CD4-positive, alpha-beta T cell (primary cell): ENCODE results near the gene CNTROB. TPM values are rescaled to one million over a fixed set of nuclear protein-coding genes. Genes with fewer than 3 reads are reported as not detected.

ENCODE experiments used
- ATAC-seq: fragments of 200-7000 bp; cut with Tn5 transposase; one replicate; pipeline ENCODE4 v1.10.0; 2022; ENCODE audit warnings: mild to moderate bottlenecking; ENCODE audit not compliant: poor library complexity
- CTCF ChIA-PET: fragments of 350-600 bp; sonication (Branson Sonifier 250); formaldehyde crosslinking; loops from one replicate; lab custom pipeline; 2021; ENCODE audit warnings: antibody characterized with exemption, inconsistent platforms; lab: Charles Lee
- POLR2A ChIA-PET: fragments of 350-600 bp; sonication (Branson Sonifier 250); formaldehyde crosslinking; loops from one replicate; lab custom pipeline; 2021; ENCODE audit warnings: antibody characterized with exemption, inconsistent platforms; lab: Charles Lee
- DNase-seq, 14 experiments: peaks; one replicate each; pipeline ENCODE4 v3.0.0-alpha.2; 2013 to 2020; ENCODE audit warnings: mixed read lengths in 2 of 14
- H3K27ac ChIP-seq, 2 donors: one replicate each; pipeline versions ENCODE4 v1.5.1 to v1.7.0; 2013; ENCODE audit warnings: low read length in 2 of 2, low read depth in 1 of 2, mild to moderate bottlenecking in 1 of 2
- H3K27me3 ChIP-seq, 2 experiments: 1 replicate in 1 of 2; 2 replicates in 1 of 2; pipeline versions ENCODE4 v1.6.1 to v1.7.0; 2013; ENCODE audit warnings: low read length in 2 of 2, control low read depth in 1 of 2, mild to moderate bottlenecking in 1 of 2, moderate library complexity in 1 of 2; ENCODE audit not compliant: insufficient read depth in 2 of 2, control insufficient read depth in 1 of 2
- H3K36me3 ChIP-seq: one replicate; pipeline ENCODE4 v1.6.1; 2013; ENCODE audit warnings: low read length, control low read depth; ENCODE audit not compliant: insufficient read depth
- H3K4me1 ChIP-seq: one replicate; pipeline ENCODE4 v1.6.1; 2013; ENCODE audit warnings: low read length, control low read depth; ENCODE audit not compliant: insufficient read depth
- H3K4me3 ChIP-seq: one replicate; pipeline ENCODE4 v1.5.1; 2013; ENCODE audit warnings: mild to moderate bottlenecking, low read length, moderate library complexity
- H3K9me3 ChIP-seq, 2 experiments: 1 replicate in 1 of 2; 2 replicates in 1 of 2; pipeline versions ENCODE4 v1.6.1 to v1.7.0; 2013; ENCODE audit warnings: low read length in 2 of 2, mild to moderate bottlenecking in 2 of 2, control low read depth in 1 of 2, moderate library complexity in 1 of 2; ENCODE audit not compliant: control insufficient read depth in 1 of 2, insufficient read depth in 1 of 2
- H3K27ac Mint-ChIP-seq: one replicate; pipeline ENCODE4 v1.8.0; 2020; ENCODE audit warnings: mixed read lengths
- H3K27me3 Mint-ChIP-seq: one replicate; pipeline ENCODE4 v1.8.0; 2021; ENCODE audit warnings: mixed read lengths
- H3K36me3 Mint-ChIP-seq: one replicate; pipeline ENCODE4 v1.8.0; 2021; ENCODE audit warnings: low read depth, mixed read lengths
- H3K4me1 Mint-ChIP-seq: one replicate; pipeline ENCODE4 v1.8.0; 2021; ENCODE audit warnings: low read depth, mixed read lengths
- H3K4me3 Mint-ChIP-seq: one replicate; pipeline ENCODE4 v1.8.0; 2020; ENCODE audit warnings: mild to moderate bottlenecking, mixed read lengths
- H3K9me3 Mint-ChIP-seq: one replicate; pipeline ENCODE4 v1.8.0; 2020; ENCODE audit warnings: mixed read lengths
- CTCF ChIP-seq: fragments of 200-600 bp; IDR thresholded peaks from one replicate; pipeline ENCODE4 v1.8.0; 2022; ENCODE audit warnings: antibody characterized with exemption, mild to moderate bottlenecking
- intact Hi-C, 2 experiments: fragments of 100-400 bp; cut with DNase I in 1 of 2; cut with micrococcal nuclease in 1 of 2; formaldehyde crosslinking; loops; one replicate each; pipeline versions ENCODE4 v1.15.1 to v1.9.0; 2023 to 2025; cut with DNase I, micrococcal nuclease
- total RNA-seq, 174 experiments: library from RNA in 2 of 174; stranded (reverse) in 2 of 174; gene quantifications; one replicate each; pipeline ENCODE4 v1.2.3 and lab custom pipeline; 2021 to 2026

CNTROB gene
- total RNA-seq, 2 experiments from 2014 or later: 20.6 to 21.9 TPM

- no peak for TF ChIP-seq CTCF
- Mint-ChIP-seq H3K36me3 (no peaks in the 10 kb centered on the region), H3K27ac (no peak overlapping the region), H3K27me3 (peaks cover 14% of the 10 kb centered on the region), H3K4me3 (no peak overlapping the region), H3K4me1 (peaks cover 10% of the 10 kb centered on the region), H3K9me3 (no peaks in the 10 kb centered on the region)
- Histone ChIP-seq H3K9me3 (no peaks in the 10 kb centered on the region), H3K27me3 (no peaks in the 10 kb centered on the region), H3K4me1 (peaks cover 6% of the 10 kb centered on the region), H3K36me3 (no peaks in the 10 kb centered on the region), H3K27ac (no peak overlapping the region), H3K4me3 (no peak overlapping the region)
- intact Hi-C loops: loop anchor here in 1 of 2 experiments (10.0 kb wide), 1 partner anchor 70 kb away; no protein-coding TSS in a partner anchor
- ATAC-seq (no peak), DNase-seq (no peak)
- POLR2A ChIA-PET: interaction anchor here (1.5 kb wide), 1 partner anchor 72 kb away, joined by 4 read pairs; no protein-coding TSS in a partner anchor
- CTCF ChIA-PET: no interaction called here
Measured at GRCh38 chr17:7984904-7985303, 52.9 kb downstream of the CNTROB start.

GRCh38 chr17:7987112-7987893, 55.3 kb downstream of the CNTROB start:
- H3K4me1 ChIP-seq: peaks cover 18% of the 10 kb centered on the region
- TF ChIP-seq CTCF: no peak
- H3K4me3 Mint-ChIP-seq: no peak overlapping the region
- H3K4me1 Mint-ChIP-seq: peaks cover 22% of the 10 kb centered on the region
- no peak overlapping the region for H3K27ac ChIP-seq
- H3K36me3 Mint-ChIP-seq: no peaks in the 10 kb centered on the region
- intact Hi-C loops: loop anchor here in 1 of 2 experiments (10.0 kb wide), 1 partner anchor 67 kb away; no protein-coding TSS in a partner anchor
- no peaks in the 10 kb centered on the region for H3K9me3 ChIP-seq
- peaks cover 14% of the 10 kb centered on the region for H3K27me3 Mint-ChIP-seq
- DNase-seq: no peak
- no peaks in the 10 kb centered on the region for H3K27me3 ChIP-seq
- no peak for ATAC-seq
- H3K27ac Mint-ChIP-seq: no peak overlapping the region
- H3K9me3 Mint-ChIP-seq: no peaks in the 10 kb centered on the region
- no peaks in the 10 kb centered on the region for H3K36me3 ChIP-seq
- ChIA-PET CTCF (interaction anchor here (0.8 to 1.5 kb wide), 2 partner anchors 70 to 74 kb away, joined by 3 read pairs; no protein-coding TSS in a partner anchor), POLR2A (interaction anchor here (1.0 to 1.7 kb wide), 3 partner anchors 74 to 130 kb away, joined by 3 to 12 read pairs (median 4); partner anchors contain the start of genes CYB5D1 and NAA38)
- H3K4me3 ChIP-seq: no peak overlapping the region

GRCh38 chr17:7988750-7989178, 56.8 kb downstream of the CNTROB start:
- Histone ChIP-seq H3K27ac (no peak overlapping the region), H3K4me3 (no peak overlapping the region), H3K4me1 (peaks cover 18% of the 10 kb centered on the region), H3K36me3 (no peaks in the 10 kb centered on the region), H3K9me3 (no peaks in the 10 kb centered on the region), H3K27me3 (no peaks in the 10 kb centered on the region)
- H3K4me3 Mint-ChIP-seq: peak overlapping the region; percentile 31
- ChIA-PET CTCF (interaction anchor here (0.6 to 3.9 kb wide), 20 partner anchors 10 to 245 kb away, joined by 3 to 50 read pairs (median 4); partner anchors contain the start of genes CNTROB, GUCY2D, RNF227 and TRAPPC1), POLR2A (interaction anchor here (0.6 to 3.5 kb wide), 14 partner anchors 9 to 388 kb away, joined by 3 to 37 read pairs (median 4); partner anchors contain the start of genes CNTROB, CYB5D1, GUCY2D and KRABD2)
- peaks cover 26% of the 10 kb centered on the region for H3K4me1 Mint-ChIP-seq
- intact Hi-C loops: loop anchor here (1.0 to 10.0 kb wide), 4 partner anchors 66 to 245 kb away; no protein-coding TSS in a partner anchor
- peak in 8 of 14 experiments; percentile 28 to 91 (median 54) for DNase-seq
- peak; percentile 37 for ATAC-seq
- no peaks in the 10 kb centered on the region for H3K36me3 Mint-ChIP-seq
- H3K27ac Mint-ChIP-seq: peak overlapping the region; percentile 83
- peak; percentile 72 for TF ChIP-seq CTCF
- no peaks in the 10 kb centered on the region for H3K9me3 Mint-ChIP-seq
- peaks cover 8% of the 10 kb centered on the region for H3K27me3 Mint-ChIP-seq
